CD4-positive, alpha-beta T cell treated with Interleukin-4 for 1 hour (primary cell): Measurements from ENCODE around the gene NCKAP5.

Experiments used
- DNase-seq, 2 donors: peaks; one replicate each; pipeline ENCODE4 v3.0.0-alpha.2; 2020 to 2022

The NCKAP5 gene

DNA sequence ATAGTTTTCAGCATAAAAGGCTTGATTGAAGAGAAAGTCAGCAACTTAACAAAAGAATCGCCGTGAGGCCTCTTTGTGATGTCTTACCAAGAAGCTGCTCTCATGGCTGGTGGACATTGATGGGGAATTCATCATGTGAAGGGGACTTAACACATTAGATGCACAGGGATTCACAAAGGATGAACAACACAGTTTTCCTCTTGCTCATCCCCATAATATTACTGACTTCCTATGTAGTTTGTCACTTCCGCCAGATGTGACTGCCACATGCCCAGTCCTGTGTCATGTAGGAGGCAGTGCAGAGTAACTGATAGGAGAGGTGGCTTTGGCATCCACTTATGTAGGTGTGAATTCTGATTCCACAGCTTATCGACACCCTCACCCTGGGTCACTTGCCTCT is 665.6 kb downstream of the NCKAP5 start:
- DNase-seq, result no peak

DNA sequence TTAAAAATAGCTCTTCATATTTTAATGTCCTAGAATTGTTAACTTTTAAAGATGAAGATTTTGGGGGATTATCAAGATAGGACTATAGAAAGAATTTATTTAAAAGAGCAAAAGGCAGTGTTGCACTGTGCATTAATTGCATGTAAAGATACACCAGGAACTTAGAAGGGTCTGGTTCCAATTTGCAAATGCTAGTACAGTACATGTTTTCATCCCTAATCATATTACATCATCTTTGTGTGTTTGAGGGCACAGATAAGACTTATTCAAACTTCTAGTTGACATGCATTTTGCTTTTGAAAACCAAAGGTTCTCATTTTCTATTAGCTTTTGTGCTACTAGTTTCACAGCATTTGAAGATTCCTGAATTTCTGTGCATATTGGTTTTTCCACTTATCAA is 666.6 kb downstream of the NCKAP5 start:
- DNase-seq, result no peak

DNA sequence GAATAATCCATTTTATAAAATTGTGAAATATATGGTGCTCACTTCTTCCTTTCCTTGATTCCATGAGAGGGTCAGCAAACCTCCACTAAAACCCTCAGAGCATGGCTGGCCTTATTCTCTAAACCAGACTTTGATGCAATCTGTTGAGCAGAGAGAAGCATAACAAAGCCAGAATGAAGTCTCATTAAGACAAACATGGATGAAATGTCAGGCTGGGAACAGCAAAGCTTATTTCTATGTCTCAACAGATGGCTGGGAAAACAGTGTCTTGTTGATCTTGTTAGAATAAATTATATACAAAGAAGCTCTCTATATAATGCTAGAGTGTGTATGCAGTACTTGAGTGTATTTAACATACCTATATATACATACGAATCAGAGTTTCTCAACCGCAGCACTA is 671.2 kb downstream of the NCKAP5 start:
- DNase-seq, result no peak

DNA sequence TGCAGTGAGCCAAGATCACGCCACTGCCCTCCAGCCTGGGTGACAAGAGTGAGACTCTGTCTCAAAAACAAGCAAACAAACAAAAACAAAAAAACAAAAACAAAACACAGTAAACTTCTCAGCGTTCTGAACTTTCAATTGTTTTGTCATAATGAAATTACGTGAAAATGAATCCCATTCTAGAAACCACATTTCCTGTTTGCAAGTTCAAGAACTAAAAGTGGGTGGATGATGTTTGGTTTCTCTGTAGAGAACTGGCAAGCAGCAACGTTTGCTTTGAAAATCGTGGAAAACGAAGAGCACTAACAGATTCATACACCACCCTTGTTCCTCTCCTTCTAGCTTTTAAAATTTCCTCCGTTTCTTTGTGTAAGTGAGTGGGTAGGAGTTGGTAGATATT is 672.2 kb downstream of the NCKAP5 start:
- no peak for DNase-seq

DNA sequence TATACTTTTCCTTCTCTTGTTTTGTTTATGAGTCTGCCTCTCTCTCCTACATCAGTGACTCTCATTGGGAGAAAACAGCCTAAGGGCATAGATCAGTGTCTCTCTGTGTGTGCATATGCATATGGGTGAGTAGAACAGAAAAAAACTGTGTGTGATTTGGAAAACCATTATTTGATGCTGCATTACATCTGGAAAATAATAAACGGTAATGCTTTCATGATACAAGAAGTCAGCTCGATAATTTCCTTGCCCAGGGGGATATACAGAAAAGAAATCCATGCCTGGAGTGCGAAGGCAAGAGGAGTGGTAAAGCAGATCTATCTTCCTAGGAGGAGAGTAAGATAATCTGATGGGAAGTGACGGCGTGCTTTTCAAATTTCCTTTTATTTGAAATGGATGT is 676.8 kb downstream of the NCKAP5 start:
- no peak for DNase-seq

DNA sequence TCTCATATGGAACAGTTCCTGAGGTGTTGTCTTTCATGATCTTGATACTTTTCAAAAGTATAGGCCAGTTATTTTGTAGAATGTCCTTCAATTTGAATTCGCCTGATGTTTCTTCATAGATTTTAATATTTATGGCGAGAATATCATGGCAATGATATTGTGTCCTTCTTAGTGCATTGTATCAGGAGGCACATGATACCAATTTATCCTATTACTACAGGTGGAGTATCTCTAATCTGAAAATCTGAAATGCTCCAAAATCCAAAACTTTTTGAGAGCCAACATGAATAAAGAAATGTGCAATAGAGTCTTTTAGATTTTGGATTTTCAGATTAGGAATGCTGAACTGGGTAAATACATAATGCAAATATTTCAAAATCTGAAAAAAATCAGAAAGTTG is 681.7 kb downstream of the NCKAP5 start:
- no peak for DNase-seq

DNA sequence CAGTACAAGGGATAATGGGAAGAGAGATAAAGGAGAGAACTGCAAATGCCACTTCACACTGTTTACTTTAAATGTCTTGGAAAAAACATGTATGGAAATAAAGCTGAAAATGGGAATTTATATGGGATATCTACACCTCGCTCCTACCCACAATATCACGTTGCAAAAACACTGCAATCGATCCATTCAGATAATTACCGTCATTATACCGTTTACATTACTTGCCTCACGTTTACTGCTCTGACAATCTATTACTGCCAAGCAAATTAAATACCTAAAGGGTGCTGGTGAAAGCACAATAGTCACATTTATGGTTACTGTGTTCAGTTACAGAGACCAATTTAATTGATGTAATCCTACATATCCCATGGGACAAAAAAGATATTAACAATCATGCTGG is 683.6 kb downstream of the NCKAP5 start:
- no peak for DNase-seq

DNA sequence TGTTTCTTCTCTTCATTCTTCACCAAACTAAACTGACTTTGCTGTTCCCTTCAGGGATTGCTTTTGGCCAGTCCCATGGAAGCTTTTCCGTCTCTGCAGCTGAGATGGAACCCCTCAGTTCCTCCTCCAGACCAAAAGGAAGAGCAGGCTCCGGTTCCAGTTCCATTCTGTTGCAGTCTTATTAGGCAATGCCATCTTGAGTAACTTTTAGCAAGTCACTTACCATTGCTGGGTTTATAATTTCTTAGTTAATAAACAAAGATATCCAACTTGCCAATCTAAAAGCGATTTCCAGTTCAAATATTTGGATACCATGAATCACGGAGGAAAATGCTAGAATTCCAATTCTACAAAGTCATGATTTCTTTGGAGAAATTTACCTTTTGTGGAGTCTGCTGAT is 684.0 kb downstream of the NCKAP5 start:
- DNase-seq, result no peak

DNA sequence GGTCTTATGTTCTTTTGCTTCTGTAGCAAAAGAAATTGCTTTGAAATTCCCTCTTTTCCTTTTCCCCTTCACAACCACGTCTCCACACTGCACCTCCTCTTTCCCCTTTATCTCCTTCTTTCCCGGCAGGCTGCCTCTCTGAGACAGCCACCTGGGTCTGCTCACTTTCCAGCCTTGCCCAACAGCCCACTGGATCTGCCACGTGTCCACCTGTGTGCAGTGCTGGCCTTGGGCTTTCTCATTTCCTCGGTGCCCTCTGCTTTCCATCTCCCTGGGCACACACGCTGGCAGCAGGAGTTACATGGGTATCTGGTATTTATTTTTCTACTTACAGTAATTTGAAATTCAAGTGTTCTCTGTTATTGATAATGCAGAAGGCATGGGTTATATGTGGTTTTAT is 684.8 kb downstream of the NCKAP5 start:
- DNase-seq, result no peak

DNA sequence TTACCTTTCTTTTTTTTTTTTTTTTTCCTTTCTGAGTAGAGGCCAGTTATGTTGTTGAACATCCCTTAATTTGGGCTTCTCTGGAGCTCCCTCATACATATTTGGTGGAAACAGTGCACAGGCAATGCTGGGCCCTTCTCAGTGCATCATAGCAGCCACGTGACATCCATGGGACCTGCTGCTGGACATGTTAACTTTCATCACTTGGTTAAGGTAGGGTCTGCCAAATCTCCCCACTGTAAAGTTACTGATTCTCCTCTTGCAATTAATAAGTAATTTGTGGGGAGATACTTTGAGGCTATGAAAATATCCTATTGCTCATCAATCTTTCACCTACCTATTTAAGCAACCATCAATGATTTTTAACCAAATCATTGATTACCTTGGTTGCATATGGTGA is 686.7 kb downstream of the NCKAP5 start:
- DNase-seq, result no peak

DNA sequence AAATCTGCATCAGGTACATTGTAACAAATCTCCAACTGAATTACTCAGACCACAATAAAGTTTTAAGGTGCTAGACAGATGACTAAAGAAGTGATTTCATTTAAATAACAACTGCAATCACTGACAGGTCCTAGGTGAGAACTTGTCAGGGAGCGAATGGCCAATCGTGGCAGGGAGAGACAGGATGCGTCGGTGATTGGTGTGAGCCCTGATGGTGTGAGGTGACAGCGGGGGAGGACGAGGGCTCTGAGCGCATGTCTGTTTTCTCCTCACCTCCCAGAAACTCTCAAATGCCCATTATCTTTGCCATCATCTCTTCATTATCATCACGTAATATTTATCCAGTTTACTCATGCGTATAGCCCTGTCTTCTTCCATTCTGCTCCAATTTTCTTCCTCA is 690.3 kb downstream of the NCKAP5 start:
- DNase-seq, result no peak

DNA sequence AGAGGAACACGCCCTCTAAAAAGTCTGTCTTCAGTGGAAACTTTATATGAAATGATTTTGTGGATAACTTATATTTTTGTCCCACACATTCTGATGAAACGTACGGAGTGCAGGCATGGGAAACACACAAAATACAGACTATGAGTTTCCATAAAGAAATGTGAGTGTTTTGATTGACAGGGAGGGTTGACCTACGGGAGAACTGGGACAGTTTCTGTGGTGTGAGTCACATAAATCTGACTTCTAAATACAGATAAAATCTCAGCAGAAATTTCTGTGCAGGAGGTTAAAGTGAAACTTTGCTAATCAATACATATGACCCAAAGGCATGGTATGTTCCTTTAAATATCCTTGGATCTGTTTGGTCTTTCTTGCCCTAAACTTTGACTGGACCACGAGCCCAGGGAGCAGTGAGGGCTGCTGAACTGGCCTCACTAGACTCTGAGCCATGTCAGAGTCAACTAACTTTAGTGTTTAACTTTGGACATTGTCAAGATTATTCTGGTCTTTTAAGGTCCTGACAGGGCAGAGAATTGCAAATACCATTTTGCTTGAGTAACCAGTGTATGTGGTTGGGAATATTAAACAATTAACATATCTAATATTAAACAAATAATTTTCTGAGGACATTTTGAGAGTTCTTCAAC is 691.4 kb downstream of the NCKAP5 start:
- DNase-seq, result no peak

DNA sequence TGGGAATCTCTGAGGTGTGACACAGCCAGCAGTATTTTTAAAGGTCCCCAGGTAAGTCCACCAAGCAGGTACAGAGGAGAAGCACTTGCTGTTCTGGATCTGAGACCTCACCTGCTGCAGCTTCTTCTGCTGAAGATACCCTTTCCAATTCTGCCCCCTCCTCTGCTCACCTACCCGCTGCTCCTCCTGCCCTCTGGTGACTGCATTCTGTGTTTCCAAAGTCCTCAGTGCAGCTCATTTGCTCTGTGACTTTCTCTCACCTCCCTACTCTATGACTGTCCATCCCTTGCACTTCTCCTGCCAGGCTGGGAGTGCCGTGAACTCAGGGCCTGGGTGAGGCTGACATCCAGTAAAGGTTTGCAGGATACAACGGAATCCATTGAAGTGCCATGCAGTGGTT is 693.1 kb downstream of the NCKAP5 start:
- DNase-seq, result no peak

DNA sequence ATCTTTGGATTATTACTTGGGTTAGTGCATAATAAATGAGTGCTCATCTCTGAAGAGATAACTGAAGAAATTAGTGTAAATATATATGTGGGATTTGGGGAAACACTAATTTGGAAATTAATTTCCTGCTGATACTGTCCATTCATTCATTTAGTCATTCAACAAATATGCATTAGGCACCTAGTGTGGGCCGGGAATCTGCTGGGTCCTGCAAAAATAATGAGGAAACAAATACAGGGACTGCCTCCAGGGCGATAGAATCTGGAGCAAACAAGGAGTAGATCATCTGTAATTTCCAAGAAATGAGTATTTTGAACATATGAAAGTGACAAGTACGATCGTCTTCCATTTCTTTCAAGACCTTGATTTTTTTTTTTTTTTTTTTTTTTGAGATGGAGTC is 694.5 kb downstream of the NCKAP5 start:
- DNase-seq, result no peak

DNA sequence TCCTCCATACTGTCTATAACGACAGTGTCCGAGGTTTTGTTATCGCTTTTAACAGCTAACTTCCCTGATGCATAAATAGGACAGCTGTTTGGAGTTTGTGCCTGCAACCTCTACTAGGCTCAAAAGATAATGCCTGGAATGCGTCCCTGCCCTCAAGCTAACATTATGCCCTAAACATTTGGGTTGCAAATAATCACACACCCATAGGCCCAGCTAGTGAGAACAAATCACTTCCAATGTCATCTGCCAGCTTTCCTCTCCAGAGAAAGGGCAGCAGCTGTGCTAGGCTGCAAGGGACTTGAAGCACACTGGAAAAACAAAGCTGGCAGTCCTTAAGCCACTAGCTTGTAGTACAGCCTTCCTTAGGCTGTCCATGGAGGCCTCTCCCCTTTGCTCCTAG is 696.4 kb downstream of the NCKAP5 start:
- DNase-seq, result no peak

DNA sequence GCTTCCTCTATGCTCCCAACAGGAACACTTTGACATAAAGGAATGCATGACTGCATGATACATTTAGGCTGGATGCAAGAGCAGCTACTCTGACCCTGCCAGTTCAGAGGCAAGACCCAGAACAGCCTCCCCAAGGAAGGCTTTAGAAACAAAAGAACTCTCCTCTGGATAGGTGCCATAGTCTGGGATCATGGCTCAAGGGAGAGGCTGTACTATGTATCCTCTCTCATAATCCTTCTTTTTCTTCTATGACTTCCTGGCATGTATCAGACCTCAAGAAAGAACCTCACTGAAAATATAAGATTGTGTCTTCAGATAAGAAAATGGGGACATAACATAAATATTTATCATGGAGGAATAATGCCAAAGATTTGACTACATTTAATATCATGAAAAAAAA is 704.3 kb downstream of the NCKAP5 start:
- no peak for DNase-seq

DNA sequence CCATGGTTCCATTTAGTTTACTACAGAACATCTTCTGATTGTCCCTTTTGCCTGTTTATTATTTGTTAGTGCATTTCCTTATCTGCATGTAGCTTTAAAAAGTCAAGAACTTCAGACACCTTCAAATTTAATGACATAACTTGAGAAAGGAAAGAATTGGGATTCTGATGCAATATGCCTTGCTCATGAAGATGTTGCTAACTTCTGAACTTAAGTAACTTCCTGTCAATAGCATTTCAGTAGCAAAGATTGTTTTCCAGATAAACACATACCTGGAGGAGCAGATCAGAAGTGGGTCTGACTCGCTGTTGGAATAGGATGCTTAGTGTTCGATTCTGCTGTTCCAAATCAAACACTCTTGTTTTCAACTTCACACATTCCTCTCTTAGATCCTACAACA is 708.0 kb downstream of the NCKAP5 start:
- DNase-seq, result no peak

DNA sequence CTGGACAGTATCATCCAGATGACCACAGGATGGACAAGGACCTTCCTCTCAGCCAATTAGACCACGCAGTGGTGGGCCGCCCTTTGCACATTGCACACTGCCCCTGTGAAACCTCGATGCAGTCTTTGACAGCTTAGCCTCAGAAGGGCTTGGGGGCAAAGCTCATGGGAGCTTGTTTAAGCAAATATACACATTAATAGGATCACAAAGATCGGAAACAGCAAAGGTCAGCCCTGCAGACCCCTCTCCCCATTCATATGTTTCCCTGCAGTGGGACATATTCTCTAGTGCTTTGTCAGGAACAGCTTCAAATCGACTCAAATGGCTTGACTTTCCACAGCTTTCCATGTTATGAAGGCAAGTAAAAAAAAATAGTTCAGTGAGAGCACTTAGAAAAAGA is 708.7 kb downstream of the NCKAP5 start:
- DNase-seq, result no peak

DNA sequence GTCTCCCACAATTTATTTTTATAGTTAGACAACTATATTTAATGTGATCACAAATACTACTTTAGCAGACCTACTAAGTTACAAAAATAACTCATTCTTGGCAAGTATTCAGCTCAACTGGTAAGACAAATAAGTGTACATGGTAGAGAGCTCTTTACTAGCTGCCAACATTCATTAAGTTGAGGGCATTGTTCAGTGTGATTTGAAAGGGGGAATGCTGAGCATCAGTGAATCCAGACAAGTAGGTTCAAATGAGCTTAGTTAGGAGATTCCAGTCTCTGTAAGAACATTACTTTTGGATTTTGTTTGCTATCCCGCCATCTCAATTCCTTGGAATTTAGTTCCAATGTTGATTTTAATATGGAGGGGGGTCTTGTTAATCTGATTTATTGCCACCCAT is 710.9 kb downstream of the NCKAP5 start:
- no peak for DNase-seq

DNA sequence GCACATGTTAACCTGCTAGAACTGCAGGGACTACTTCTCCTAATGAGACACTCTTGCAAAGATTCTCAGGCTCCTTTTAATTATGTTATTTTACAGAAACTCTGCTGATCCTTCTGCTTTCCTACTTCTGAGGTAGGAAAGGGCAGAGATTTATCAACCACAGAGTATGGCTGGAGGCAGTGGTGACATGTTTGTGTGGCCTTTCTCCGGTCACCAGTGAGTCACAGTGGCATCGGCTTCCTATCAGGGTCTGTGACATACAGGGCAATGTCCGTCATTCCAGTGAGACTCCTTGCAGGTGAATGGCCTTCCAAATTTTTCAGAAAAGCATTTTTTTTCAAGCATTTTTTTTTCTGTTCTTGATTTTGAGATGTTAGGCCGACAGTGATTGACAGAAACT is 717.6 kb downstream of the NCKAP5 start:
- no peak for DNase-seq

DNA sequence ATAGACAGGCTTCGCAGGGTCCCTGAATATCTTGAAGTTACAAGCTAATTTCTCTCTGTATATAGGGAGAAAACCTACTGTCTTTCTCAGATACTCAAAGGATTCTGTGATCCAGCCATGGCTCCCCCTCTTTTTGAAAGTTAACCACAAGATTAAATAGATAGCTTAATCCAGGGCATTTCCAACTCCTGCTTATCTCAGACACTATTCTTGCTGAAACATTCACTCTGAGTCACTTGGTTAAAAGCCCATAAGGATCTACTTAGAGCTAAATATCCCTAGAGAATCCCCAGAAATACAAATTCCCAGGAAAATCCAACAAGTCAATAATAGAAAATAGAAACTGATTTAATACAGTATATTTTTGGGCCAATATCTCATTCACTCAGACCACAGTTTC is 719.1 kb downstream of the NCKAP5 start:
- no peak for DNase-seq

DNA sequence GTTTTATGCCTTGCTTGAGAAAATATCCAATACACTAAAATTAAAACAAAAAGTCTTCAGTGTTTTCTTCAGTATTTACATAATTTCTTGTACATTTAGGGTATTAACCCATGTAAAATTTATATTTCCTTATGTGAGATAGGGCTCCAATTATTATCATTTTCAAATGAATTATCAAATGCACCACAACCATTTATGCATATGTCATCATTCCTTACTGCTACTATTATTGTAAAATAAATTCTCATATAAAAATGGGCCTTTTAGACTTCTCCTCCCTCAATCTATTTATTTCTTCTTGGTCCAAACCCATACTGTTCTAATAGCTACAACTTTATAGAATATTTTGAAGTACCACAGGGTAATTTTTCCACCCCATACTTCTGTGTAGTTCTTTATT is 722.9 kb downstream of the NCKAP5 start:
- no peak for DNase-seq

DNA sequence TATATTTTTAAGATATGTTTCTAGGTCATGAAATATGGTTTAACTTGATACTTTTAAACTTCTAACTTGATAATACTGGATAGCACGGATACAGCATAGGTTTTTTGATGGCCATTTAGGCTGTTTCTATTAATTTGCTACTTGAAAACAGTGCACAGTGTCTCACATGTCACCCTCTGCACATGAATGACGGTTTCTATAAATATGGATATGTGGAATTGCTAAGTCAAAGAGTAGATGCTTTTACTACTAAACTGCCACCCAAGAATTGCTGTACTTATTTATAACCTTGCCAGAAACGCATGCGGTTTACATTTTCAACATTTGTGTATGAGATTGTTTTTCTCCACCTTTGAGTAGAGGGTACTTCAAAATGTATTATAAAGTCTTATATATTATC is 723.7 kb downstream of the NCKAP5 start:
- no peak for DNase-seq

DNA sequence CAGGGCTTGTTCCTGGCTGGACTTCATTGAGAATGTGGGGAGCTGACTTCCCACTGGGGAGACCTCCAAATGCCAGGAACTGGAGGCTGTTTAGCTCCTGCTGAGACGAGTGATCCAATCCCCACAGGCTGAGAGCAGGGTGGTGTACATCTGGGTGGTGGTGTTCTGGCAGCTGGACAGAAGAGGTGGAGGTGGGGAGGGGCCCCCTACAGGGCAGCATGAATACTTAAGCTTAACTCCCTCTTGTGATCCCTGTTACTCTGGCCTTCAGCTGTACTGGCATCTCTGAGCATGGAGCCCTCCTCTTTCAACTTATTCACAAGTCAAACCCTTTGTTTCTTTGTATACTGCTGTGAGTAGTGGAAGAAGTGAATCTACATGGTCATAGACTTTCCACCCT is 730.5 kb downstream of the NCKAP5 start:
- DNase-seq, result no peak

DNA sequence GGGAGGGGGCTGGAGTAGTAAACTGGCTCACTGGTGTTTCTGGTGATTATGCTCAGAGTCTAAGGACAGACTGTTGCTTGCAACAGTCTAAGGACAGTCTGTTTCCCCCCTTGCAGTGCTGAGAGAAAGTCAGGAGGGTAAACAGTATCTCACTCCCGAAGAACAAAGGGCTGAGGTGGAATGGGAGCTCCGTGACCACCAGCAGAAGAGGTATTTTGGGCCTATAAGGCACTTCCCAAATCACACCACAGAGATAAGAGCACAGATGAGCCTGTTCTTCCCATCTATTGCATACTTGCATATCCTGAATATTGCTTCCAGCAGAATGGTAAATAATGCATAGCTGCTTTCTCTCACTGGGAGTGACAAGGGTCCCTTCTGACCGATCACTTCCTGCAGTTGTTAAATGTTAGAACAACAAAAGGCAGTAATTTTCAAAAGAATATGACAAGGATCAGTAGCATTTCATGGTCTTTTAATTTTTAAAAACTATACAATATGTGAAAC is 737.9 kb downstream of the NCKAP5 start:
- DNase-seq, result no peak

DNA sequence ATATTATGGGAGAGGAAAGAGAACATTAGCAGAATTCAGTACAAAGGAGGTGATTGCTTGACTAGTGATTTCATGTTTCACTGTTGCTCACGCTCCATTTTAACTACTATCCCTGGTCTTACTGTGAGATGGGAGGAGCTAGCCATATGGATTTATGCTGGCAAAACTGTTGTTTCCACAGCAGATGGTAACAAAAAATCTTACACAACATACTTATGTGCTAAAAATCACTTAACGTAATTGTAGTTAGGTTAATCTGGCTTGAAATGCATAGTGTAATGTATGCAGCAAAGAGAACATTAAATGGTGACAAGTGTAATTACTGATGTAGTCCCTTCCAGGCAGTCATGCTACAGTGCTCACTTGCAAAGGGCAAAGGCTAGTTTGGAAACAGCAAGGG is 742.7 kb downstream of the NCKAP5 start:
- no peak for DNase-seq
